ENCODE results near the gene TCF23. TPM values are rescaled to one million over a fixed set of nuclear protein-coding genes. Genes with fewer than 3 reads are reported as not detected.

Gene TCF23
- total and polyA plus RNA-seq, 2 of the 8 experiments (the other 6 are each of a cell fraction or from before 2014, with no cell fraction given) = 0.02 TPM; not detected in 1

DNA sequence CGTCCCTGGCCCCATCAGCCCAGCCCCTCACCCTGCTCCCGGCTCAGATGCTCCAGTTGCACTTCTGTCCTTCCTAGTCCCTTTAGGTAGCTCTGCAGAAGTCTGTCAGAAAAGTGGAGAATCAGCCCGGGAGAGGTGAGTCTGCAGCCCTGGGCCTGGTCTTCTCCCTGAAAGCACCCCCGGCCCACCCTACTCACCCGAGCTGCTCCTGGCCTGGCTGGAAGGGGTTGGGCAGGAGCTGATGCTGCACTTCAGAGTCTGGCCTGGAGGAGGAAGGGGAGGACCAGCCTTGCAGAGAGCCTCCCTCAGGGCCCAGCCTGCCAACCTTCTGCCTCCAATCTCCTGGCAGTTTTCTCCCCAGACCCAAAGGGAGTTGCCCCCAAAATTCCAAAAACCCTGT lies 46.5 kb upstream of the TCF23 start:
- peak overlapping the region; percentile 18 for H4K8ac ChIP-seq (ENCODE audit: extremely low read depth, insufficient read depth, low read length)
- no peaks in the 10 kb centered on the region for H3K9me3 ChIP-seq (ENCODE audit: insufficient read depth in 2 of 2, low read depth in 1 of 2, low read length in 1 of 2)
- no peak overlapping the region for H3K27ac ChIP-seq (ENCODE audit: low read depth, low read length)
- H3K36me3 ChIP-seq (ENCODE audit: control insufficient read depth in 2 of 4, insufficient read depth in 4 of 4, low read length in 3 of 4) = no peaks in the 10 kb centered on the region
- H3K18ac ChIP-seq (ENCODE audit: extremely low read depth, low read length) = no peak overlapping the region
- no peaks in the 10 kb centered on the region for H3K79me1 ChIP-seq (ENCODE audit: low read depth, low read length)
- H3K23ac ChIP-seq (ENCODE audit: insufficient read length) = no peak overlapping the region
- no peak overlapping the region for H3K4me3 ChIP-seq (ENCODE audit: extremely low read depth in 1 of 4, insufficient read depth in 2 of 4, low read depth in 3 of 4, low read length in 4 of 4)
- ChIA-PET POLR2A (ENCODE audit: partially characterized antibody) (interaction anchor here (0.8 to 1.7 kb wide), 7 partner anchors 9 to 254 kb away, joined by 3 to 5 read pairs (median 3); partner anchors contain the start of genes CAD, GTF3C2 and PREB), CTCF (ENCODE audit: partially characterized antibody) (interaction anchor here (0.9 to 12.7 kb wide), 14 partner anchors 9 to 198 kb away, joined by 3 to 120 read pairs (median 6); partner anchors contain the start of genes CGREF1 and PREB)
- H3K4ac ChIP-seq (replicated peaks; ENCODE audit: insufficient read length, low read depth, low read length) = no peak overlapping the region
- no peaks in the 10 kb centered on the region for H3K79me2 ChIP-seq (ENCODE audit: control insufficient read depth in 1 of 2, insufficient read depth in 2 of 2, low read length in 2 of 2)
- DNase-seq (ENCODE audit: low read depth in 1 of 2, low spot score in 2 of 2) (no peak), FAIRE-seq (no peak)
- H3K23me2 ChIP-seq (ENCODE audit: low read depth, low read length) = no peaks in the 10 kb centered on the region
- TF ChIP-seq RAD21 (IDR thresholded peaks at IDR 0.05 in 1 of 2, conservative IDR thresholded peaks at IDR 0.05 in 1 of 2; ENCODE audit: low read depth in 2 of 2, low read length in 2 of 2) (peak in 1 of 2 experiments; percentile 29; a peak in 1 of 4 replicates), NANOG (IDR thresholded peaks at IDR 0.05; ENCODE audit: insufficient read depth, low read depth, low read length, poor library complexity, severe bottlenecking) (no peak)
- H3K4me1 ChIP-seq (replicated peaks in 1 of 4; ENCODE audit: control insufficient read depth in 3 of 4, insufficient read depth in 4 of 4, low read length in 3 of 4) = no peaks in the 10 kb centered on the region
- H2AFZ ChIP-seq (ENCODE audit: low read length) = no peak overlapping the region
- H3K27me3 ChIP-seq (replicated peaks in 1 of 4; ENCODE audit: control insufficient read depth in 3 of 4, extremely low read depth in 1 of 4, insufficient read depth in 3 of 4, low read length in 3 of 4) = no peaks in the 10 kb centered on the region; a peak in 1 of 7 replicates
- H2BK20ac ChIP-seq (ENCODE audit: low read length) = no peak overlapping the region
- no peak overlapping the region for H3K4me2 ChIP-seq (ENCODE audit: insufficient read depth in 1 of 2, low read depth in 2 of 2, low read length in 2 of 2)
- H3K9ac ChIP-seq (replicated peaks in 1 of 4; ENCODE audit: extremely low read depth in 1 of 4, low read depth in 3 of 4, low read length in 3 of 4) = no peak overlapping the region
- H3K56ac ChIP-seq (replicated peaks; ENCODE audit: insufficient read length, low read depth, low read length) = no peak overlapping the region
- no peaks in the 10 kb centered on the region for H4K20me1 ChIP-seq (replicated peaks in 1 of 2; ENCODE audit: control insufficient read depth in 1 of 2, insufficient read depth in 2 of 2, low read length in 2 of 2)
- H2AK5ac ChIP-seq (ENCODE audit: low read depth, low read length) = no peak overlapping the region
- no peak overlapping the region for H2BK12ac ChIP-seq (ENCODE audit: low read depth, low read length)
- no peak overlapping the region for H2BK15ac ChIP-seq (ENCODE audit: low read length)
- no peak overlapping the region for H3K14ac ChIP-seq (ENCODE audit: insufficient read length)
- H4K91ac ChIP-seq (replicated peaks; ENCODE audit: insufficient read length, low read length) = no peak overlapping the region
- 88% methylated on average over 4 of the region's 5 CpGs; no CpG with 5 or more reads in 1 of the 2 experiments for WGBS, 2 experiments (ENCODE audit: extremely low coverage in 1 of 2, insufficient coverage in 1 of 2, insufficient read length in 1 of 2, insufficient replicate concordance in 2 of 2, low coverage in 1 of 2, low lambda C conversion rate in 2 of 2, missing lambda C conversion rate in 1 of 2)
- no peak overlapping the region for H4K5ac ChIP-seq (ENCODE audit: insufficient read length, low read depth, low read length)
- H2BK5ac ChIP-seq (ENCODE audit: low read depth, low read length) = no peak overlapping the region
- H2BK120ac ChIP-seq (replicated peaks; ENCODE audit: low read depth, low read length) = no peak overlapping the region
